OCI-LY7 (cell line): ENCODE data around the gene B4GALNT4. TPM values are rescaled to one million over a fixed set of nuclear protein-coding genes. Genes with fewer than 3 reads are reported as not detected.

Source experiments
- BruUV-seq: library from RNA; stranded (reverse); fragments of 400-500 nt; replicated peaks from 2 replicates; lab custom pipeline; 2021; lab: Mats Ljungman, UMichigan
- CTCF ChIA-PET: fragments of 300-600 bp; sonication (Branson Sonifier 250); formaldehyde crosslinking; loops from one replicate; lab custom pipeline; 2022; ENCODE audit warnings: antibody characterized with exemption; ENCODE audit not compliant: unreplicated experiment; lab: Charles Lee
- POLR2A ChIA-PET: fragments of 300-600 bp; sonication (Branson Sonifier 250); formaldehyde crosslinking; loops from one replicate; lab custom pipeline; 2022; ENCODE audit warnings: antibody characterized with exemption; lab: Charles Lee
- DNase-seq: peaks from one replicate; pipeline ENCODE4 v3.0.0-alpha.2; 2015; ENCODE audit warnings: low spot score
- H2AFZ ChIP-seq: fragments of 200-600 bp; sonication (generic), shearing (Covaris generic); 2 replicates; pipeline ENCODE4 v1.6.1; 2014; ENCODE audit warnings: mild to moderate bottlenecking, antibody characterized with exemption, low read length, moderate library complexity
- H3K27ac ChIP-seq: fragments of 200-600 bp; sonication (generic); 2 replicates; pipeline ENCODE4 v1.5.1; 2014; ENCODE audit warnings: mixed run types, low read depth, mild to moderate bottlenecking, moderate library complexity, low read length, inconsistent platforms; ENCODE audit not compliant: poor library complexity, severe bottlenecking
- H3K36me3 ChIP-seq: fragments of 200-600 bp; sonication (generic); 2 replicates; pipeline ENCODE4 v1.6.1; 2014; ENCODE audit warnings: mild to moderate bottlenecking, antibody characterized with exemption, low read length, moderate library complexity, mixed read lengths; ENCODE audit not compliant: insufficient read depth
- H3K4me1 ChIP-seq: fragments of 200-600 bp; sonication (generic); 2 replicates; pipeline ENCODE4 v1.5.1; 2014; ENCODE audit warnings: mild to moderate bottlenecking, low read length; ENCODE audit not compliant: insufficient read depth, poor library complexity, severe bottlenecking
- H3K4me2 ChIP-seq: fragments of 200-600 bp; sonication (generic); 2 replicates; pipeline ENCODE4 v1.6.1; 2014; ENCODE audit warnings: mild to moderate bottlenecking, low read length
- H3K4me3 ChIP-seq: fragments of 200-600 bp; sonication (generic); 2 replicates; pipeline ENCODE4 v1.5.1; 2014; ENCODE audit warnings: mild to moderate bottlenecking, low read depth, low read length; ENCODE audit not compliant: poor library complexity, severe bottlenecking
- H3K79me2 ChIP-seq: fragments of 200-600 bp; sonication (generic); 2 replicates; pipeline ENCODE4 v1.6.1; 2016; ENCODE audit warnings: low read depth, mild to moderate bottlenecking, low read length, moderate library complexity, mixed read lengths; ENCODE audit not compliant: insufficient read depth
- H3K9me2 ChIP-seq: fragments of 200-600 bp; sonication (generic); 2 replicates; pipeline ENCODE4 v1.6.1; 2016; ENCODE audit warnings: mild to moderate bottlenecking, low read length, mixed read lengths; ENCODE audit not compliant: insufficient read depth
- H3K9me3 ChIP-seq: fragments of 200-600 bp; sonication (generic); 2 replicates; pipeline ENCODE4 v1.6.1; 2014; ENCODE audit warnings: mild to moderate bottlenecking, mixed run types, low read length, mixed read lengths
- H4K20me1 ChIP-seq: fragments of 200-600 bp; sonication (generic); 2 replicates; pipeline ENCODE4 v1.6.1; 2014; ENCODE audit warnings: mild to moderate bottlenecking, antibody characterized with exemption, low read length, moderate library complexity, mixed read lengths; ENCODE audit not compliant: insufficient read depth
- EZH2phosphoT487 ChIP-seq: fragments of 200-600 bp; sonication (generic); IDR thresholded peaks from 2 replicates; pipeline ENCODE4 v1.6.1; 2018; ENCODE audit warnings: low read depth, borderline replicate concordance, mild to moderate bottlenecking, mixed run types, antibody characterized with exemption, low read length, moderate library complexity, mixed read lengths
- intact Hi-C: fragments of 100-400 bp; cut with micrococcal nuclease; formaldehyde crosslinking; loops from one replicate; pipeline ENCODE4 v1.10.0; 2022; ENCODE audit not compliant: unreplicated experiment
- total RNA-seq, 2 experiments: library from RNA; depleted of rRNA in 1 of 2; stranded (reverse); fragments of >200 nt in 1 of 2; shearing (Covaris generic) in 1 of 2; gene quantifications; 2 replicates each; pipeline ENCODE4 v1.2.3, GENCODE V29; 2014 to 2022
- TF ChIP-seq, protein P1 (sequence below): fragments of 200-600 bp; sonication (generic); conservative IDR thresholded peaks from 2 replicates; pipeline ENCODE4 v1.5.1; 2014; ENCODE audit warnings: mild to moderate bottlenecking, antibody characterized with exemption, low read length, moderate library complexity, mixed read lengths

B4GALNT4 gene
- total RNA-seq, 2 experiments from 2014 or later: not detected

DNA sequence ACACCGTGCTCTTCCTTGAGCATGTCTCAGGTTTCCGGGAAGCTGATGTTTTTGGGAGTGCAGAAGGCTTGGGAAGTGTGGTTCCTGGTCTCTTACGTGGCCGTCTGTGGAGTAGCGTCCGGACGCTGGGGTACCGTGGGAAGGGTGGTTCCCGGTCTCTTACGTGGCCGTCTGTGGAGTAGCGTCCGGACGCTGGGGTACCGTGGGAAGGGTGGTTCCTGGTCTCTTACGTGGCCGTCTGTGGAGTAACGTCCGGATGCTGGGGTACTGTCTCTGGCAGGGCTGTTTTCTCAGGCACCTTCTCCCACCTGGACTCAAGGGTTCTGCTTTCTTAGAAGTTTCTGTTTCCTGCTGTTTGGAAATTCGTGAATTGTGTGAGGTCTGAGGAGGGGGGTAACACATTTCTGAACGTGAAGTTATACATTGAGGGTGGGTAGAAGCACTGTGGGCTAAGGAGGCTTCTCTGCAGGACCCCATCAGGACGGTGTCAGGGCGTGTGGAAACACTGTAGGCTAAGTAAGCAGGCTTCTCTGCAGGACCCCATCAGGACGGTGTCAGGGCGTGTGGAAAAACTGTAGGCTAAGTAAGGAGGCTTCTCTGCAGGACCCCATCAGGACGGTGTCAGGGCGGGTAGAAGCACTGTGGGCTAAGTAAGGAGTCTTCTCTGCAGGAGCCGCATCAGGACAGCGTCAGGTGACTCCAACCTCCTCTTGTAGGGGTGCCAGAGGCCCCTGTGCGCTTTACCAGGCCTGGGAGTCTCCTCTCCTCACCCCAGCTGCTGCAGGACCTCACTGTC is 43.3 kb upstream of the B4GALNT4 start:
- Histone ChIP-seq H3K79me2 (no peaks in the 10 kb centered on the region), H2AFZ (peak overlapping the region; percentile 53; the same call in 1 of the 2 replicates), H3K4me1 (peaks cover 51% of the 10 kb centered on the region), H4K20me1 (no peaks in the 10 kb centered on the region), H3K9me2 (no peaks in the 10 kb centered on the region), H3K9me3 (no peaks in the 10 kb centered on the region), H3K4me2 (peak overlapping the region; percentile 76), H3K36me3 (no peaks in the 10 kb centered on the region), H3K27ac (peak overlapping the region; percentile 75), H3K4me3 (peak overlapping the region; percentile 44)
- CTCF ChIA-PET: no interaction called here
- intact Hi-C loops: no loop called here
- TF ChIP-seq, protein P1, sequence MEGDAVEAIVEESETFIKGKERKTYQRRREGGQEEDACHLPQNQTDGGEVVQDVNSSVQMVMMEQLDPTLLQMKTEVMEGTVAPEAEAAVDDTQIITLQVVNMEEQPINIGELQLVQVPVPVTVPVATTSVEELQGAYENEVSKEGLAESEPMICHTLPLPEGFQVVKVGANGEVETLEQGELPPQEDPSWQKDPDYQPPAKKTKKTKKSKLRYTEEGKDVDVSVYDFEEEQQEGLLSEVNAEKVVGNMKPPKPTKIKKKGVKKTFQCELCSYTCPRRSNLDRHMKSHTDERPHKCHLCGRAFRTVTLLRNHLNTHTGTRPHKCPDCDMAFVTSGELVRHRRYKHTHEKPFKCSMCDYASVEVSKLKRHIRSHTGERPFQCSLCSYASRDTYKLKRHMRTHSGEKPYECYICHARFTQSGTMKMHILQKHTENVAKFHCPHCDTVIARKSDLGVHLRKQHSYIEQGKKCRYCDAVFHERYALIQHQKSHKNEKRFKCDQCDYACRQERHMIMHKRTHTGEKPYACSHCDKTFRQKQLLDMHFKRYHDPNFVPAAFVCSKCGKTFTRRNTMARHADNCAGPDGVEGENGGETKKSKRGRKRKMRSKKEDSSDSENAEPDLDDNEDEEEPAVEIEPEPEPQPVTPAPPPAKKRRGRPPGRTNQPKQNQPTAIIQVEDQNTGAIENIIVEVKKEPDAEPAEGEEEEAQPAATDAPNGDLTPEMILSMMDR: no peak
- TF ChIP-seq EZH2phosphoT487: no peak
- no peak for DNase-seq
- BruUV-seq: no TSS peak
- POLR2A ChIA-PET: interaction anchor here (5.5 kb wide), 1 partner anchor 13 kb away, joined by 63 read pairs; no protein-coding TSS in a partner anchor

- Histone ChIP-seq H3K9me2 (no peaks in the 10 kb centered on the region), H3K36me3 (no peaks in the 10 kb centered on the region), H3K79me2 (no peaks in the 10 kb centered on the region), H3K27ac (peak overlapping the region; percentile 75), H3K4me2 (peak overlapping the region; percentile 76), H3K4me3 (peak overlapping the region; percentile 44), H4K20me1 (no peaks in the 10 kb centered on the region), H3K4me1 (peaks cover 56% of the 10 kb centered on the region), H3K9me3 (no peaks in the 10 kb centered on the region), H2AFZ (peak overlapping the region; percentile 53; the same call in 1 of the 2 replicates)
- TF ChIP-seq, protein P1: no peak
- TF ChIP-seq EZH2phosphoT487: no peak
- DNase-seq: no peak
- intact Hi-C loops: no loop called here
- no TSS peak for BruUV-seq
- CTCF ChIA-PET: no interaction called here
- POLR2A ChIA-PET: interaction anchor here (1.3 to 5.5 kb wide), 2 partner anchors 13 to 14 kb away, joined by 5 to 63 read pairs; no protein-coding TSS in a partner anchor
These were observed 42.8 kb upstream of the B4GALNT4 start for GRCh38 chr11:326592-326841.
